HEK293 (cell line): ENCODE results near the gene PDSS2.

ENCODE experiments used
- AEBP2 ChIP-seq: fragments of 450-650 bp; formaldehyde crosslinking; IDR thresholded peaks from 2 replicates; pipeline ENCODE4 v1.5.1; 2016; ENCODE audit warnings: missing biosample characterization, missing genetic modification characterization, borderline replicate concordance
- CTCF ChIP-seq: fragments of 450-650 bp; formaldehyde crosslinking; IDR thresholded peaks from 2 replicates; pipeline ENCODE4 v1.5.1; 2016; ENCODE audit warnings: missing biosample characterization, missing genetic modification characterization
- KLF1 ChIP-seq: fragments of 450-650 bp; formaldehyde crosslinking; IDR thresholded peaks from 2 replicates; pipeline ENCODE4 v1.5.1; 2016; ENCODE audit warnings: missing biosample characterization, missing genetic modification characterization
- KLF7 ChIP-seq: fragments of 450-650 bp; formaldehyde crosslinking; IDR thresholded peaks from 2 replicates; pipeline ENCODE4 v1.5.1; 2016; ENCODE audit warnings: missing biosample characterization, missing genetic modification characterization, borderline replicate concordance
- PRDM10 ChIP-seq: fragments of 450-650 bp; formaldehyde crosslinking; IDR thresholded peaks from 2 replicates; pipeline ENCODE4 v1.5.1; 2016; ENCODE audit warnings: missing biosample characterization, missing genetic modification characterization
- YY1 ChIP-seq: fragments of 450-650 bp; formaldehyde crosslinking; IDR thresholded peaks from 2 replicates; pipeline ENCODE4 v1.5.1; 2018; ENCODE audit warnings: missing biosample characterization, missing genetic modification characterization
- ZBTB7A ChIP-seq: fragments of 450-650 bp; formaldehyde crosslinking; IDR thresholded peaks from 2 replicates; pipeline ENCODE4 v1.5.1; 2016; ENCODE audit warnings: low read depth, missing biosample characterization, missing genetic modification characterization
- ZNF138 ChIP-seq: fragments of 450-650 bp; formaldehyde crosslinking; IDR thresholded peaks from 2 replicates; pipeline ENCODE4 v1.5.1; 2016; ENCODE audit warnings: missing biosample characterization, missing genetic modification characterization, borderline replicate concordance
- ZNF530 ChIP-seq: fragments of 450-650 bp; formaldehyde crosslinking; IDR thresholded peaks from 2 replicates; pipeline ENCODE4 v1.5.1; 2016; ENCODE audit warnings: low read depth, missing biosample characterization, missing genetic modification characterization
- TF ChIP-seq, protein P1 (sequence below): fragments of 450-650 bp; formaldehyde crosslinking; IDR thresholded peaks from 2 replicates; pipeline ENCODE4 v1.5.1; 2016; ENCODE audit warnings: missing biosample characterization, missing genetic modification characterization, low read depth

GRCh38 chr6:107123501-107123900 is 335.9 kb downstream of the PDSS2 start:
- TF ChIP-seq KLF7: no peak
- no peak for TF ChIP-seq ZNF530 (tag by site-specific recombination)
- TF ChIP-seq PRDM10 (tag by site-specific recombination): no peak
- no peak for TF ChIP-seq ZBTB7A (tag by site-specific recombination)
- no peak for TF ChIP-seq CTCF (tag by site-specific recombination)
- TF ChIP-seq, protein P1, sequence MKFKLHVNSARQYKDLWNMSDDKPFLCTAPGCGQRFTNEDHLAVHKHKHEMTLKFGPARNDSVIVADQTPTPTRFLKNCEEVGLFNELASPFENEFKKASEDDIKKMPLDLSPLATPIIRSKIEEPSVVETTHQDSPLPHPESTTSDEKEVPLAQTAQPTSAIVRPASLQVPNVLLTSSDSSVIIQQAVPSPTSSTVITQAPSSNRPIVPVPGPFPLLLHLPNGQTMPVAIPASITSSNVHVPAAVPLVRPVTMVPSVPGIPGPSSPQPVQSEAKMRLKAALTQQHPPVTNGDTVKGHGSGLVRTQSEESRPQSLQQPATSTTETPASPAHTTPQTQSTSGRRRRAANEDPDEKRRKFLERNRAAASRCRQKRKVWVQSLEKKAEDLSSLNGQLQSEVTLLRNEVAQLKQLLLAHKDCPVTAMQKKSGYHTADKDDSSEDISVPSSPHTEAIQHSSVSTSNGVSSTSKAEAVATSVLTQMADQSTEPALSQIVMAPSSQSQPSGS: no peak
- TF ChIP-seq ZNF138 (tag by site-specific recombination): no peak
- TF ChIP-seq AEBP2 (tag by site-specific recombination): no peak
- no peak for TF ChIP-seq KLF1
- TF ChIP-seq YY1: no peak
